Psoas muscle (tissue), 8 donors: ENCODE data around the gene MBTPS2. TPM values are rescaled to one million over a fixed set of nuclear protein-coding genes. Genes with fewer than 3 reads are reported as not detected.
"Not testable (repeated sequence)": the region's sequence is repeated elsewhere in the genome, so short reads cannot be mapped to it uniquely, and the experiment has no call there.

Experiments
- ATAC-seq, 4 donors: fragments of 200-7000 bp; cut with Tn5 transposase; one replicate each; pipeline ENCODE4 v1.9.1; 2020; ENCODE audit warnings: moderate library complexity in 3 of 4, mild to moderate bottlenecking in 2 of 4
- DNase-seq, 2 donors: peaks; one replicate each; pipeline ENCODE4 v3.0.0-alpha.2; 2020
- H3K27ac ChIP-seq: fragments of 200-600 bp; one replicate; pipeline ENCODE4 v1.8.0; 2022
- H3K27me3 ChIP-seq, 3 donors: fragments of 200-600 bp in 1 of 3; one replicate each; pipeline versions ENCODE4 v1.6.1 to v1.8.0; 2013 to 2022; ENCODE audit warnings: low read length in 2 of 3, mild to moderate bottlenecking in 2 of 3, moderate library complexity in 1 of 3; ENCODE audit not compliant: insufficient read depth in 3 of 3
- H3K36me3 ChIP-seq, 2 donors: fragments of 200-600 bp in 1 of 2; one replicate each; pipeline versions ENCODE4 v1.6.1 to v1.8.0; 2013 to 2022; ENCODE audit warnings: low read depth in 1 of 2, mild to moderate bottlenecking in 1 of 2, moderate library complexity in 1 of 2; ENCODE audit not compliant: insufficient read depth in 1 of 2
- H3K4me1 ChIP-seq: fragments of 200-600 bp; one replicate; pipeline ENCODE4 v1.8.0; 2022
- H3K4me3 ChIP-seq: fragments of 200-600 bp; one replicate; pipeline ENCODE4 v1.8.0; 2022; ENCODE audit warnings: mild to moderate bottlenecking
- H3K9me3 ChIP-seq: fragments of 200-600 bp; one replicate; pipeline ENCODE4 v1.8.0; 2022
- CTCF ChIP-seq: fragments of 200-600 bp; IDR thresholded peaks from one replicate; pipeline ENCODE4 v1.8.0; 2022; ENCODE audit warnings: antibody characterized with exemption
- WGBS, 3 donors: extraction: QIAGEN DNeasy Blood & Tissue Kit; methylation state at CpG; one replicate each; pipeline versions ENCODE4 v1.1.6 to v1.1.7; 2013; 5-methylcytosine and 5-hydroxymethylcytosine counted together
- intact Hi-C, 2 donors: fragments of 100-400 bp; cut with DNase I; formaldehyde crosslinking; loops; one replicate each; pipeline versions ENCODE4 v1.11.0 to v1.14.2; 2022
- polyA plus RNA-seq, 3 donors: library from polyadenylated mRNA; stranded (reverse); fragments of 200-250 nt; gene quantifications; one replicate each; pipeline ENCODE4 v1.2.3, GENCODE V29; 2013
- total RNA-seq, 4 donors: library from RNA; stranded (reverse); fragmentation: NEBNext Ultra II Directional in 2 of 4; extraction: Animal tissue kit (Norgen Biotek cat#: 25700) in 2 of 4; gene quantifications; one replicate each; pipeline versions ENCODE4 v1.2.1 to v1.2.4, GENCODE V29; 2021 to 2023
- donor health status: healthy with polysubstance abuse.
- donor health status: DM: no; HTN: no; CAD: no; lungs with moderate emphysema.
- donor health status: Bipolar disorder and iron deficiency.
- donor health status: healthy.
- donor health status: DM: yes; HTN: yes; CAD: no.
- donor health status: DM: no; HTN: no; CAD: no.
- donor health status: DM: no; HTN: no; CAD: no.
- donor health status: DM: yes; HTN: yes; CAD: no.

Gene MBTPS2
- total and polyA plus RNA-seq, 7 donors = 3.0 to 14.6 (median 12.0) TPM

DNA sequence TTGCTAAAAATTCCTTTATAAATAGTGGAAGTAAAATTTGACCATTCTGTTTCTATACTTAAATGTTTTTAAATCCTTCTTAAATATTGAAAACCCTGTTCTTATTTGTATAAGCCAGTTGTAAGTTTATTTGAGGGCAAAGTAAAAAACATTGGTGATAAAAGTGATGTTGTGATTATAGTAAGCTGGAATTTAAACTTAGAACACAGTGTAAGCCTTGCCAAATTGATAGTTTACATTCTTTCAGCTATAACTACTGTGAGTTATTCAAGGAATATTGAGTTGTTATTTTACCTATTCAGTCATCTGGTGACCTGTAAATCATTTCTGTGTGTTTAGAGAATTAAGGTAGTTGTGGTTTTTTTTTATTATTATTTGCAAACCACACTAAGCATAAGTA, 26.0 kb downstream of the MBTPS2 start:
- intact Hi-C loops = no loop called here
- Histone ChIP-seq H3K9me3 (no peaks in the 10 kb centered on the region), H3K27me3 (no peaks in the 10 kb centered on the region), H3K4me1 (no peaks in the 10 kb centered on the region), H3K36me3 (no peaks in the 10 kb centered on the region), H3K27ac (no peak overlapping the region), H3K4me3 (no peak overlapping the region)
- no peak for DNase-seq
- ATAC-seq = no peak
- TF ChIP-seq CTCF = no peak

- ATAC-seq = peak in 3 of 4 donors; percentile 61 to 64 (median 63)
- H3K27ac ChIP-seq = peak overlapping the region; percentile 14
Measured at GRCh38 chrX:21870494-21870893, 31.1 kb downstream of the MBTPS2 start.

GRCh38 chrX:21873063-21873775, 33.8 kb downstream of the MBTPS2 start:
- Histone ChIP-seq H3K4me1 (no peaks in the 10 kb centered on the region), H3K4me3 (no peak overlapping the region), H3K27me3 (no peaks in the 10 kb centered on the region), H3K9me3 (no peaks in the 10 kb centered on the region), H3K36me3 (peaks cover 0 to 1% of the 10 kb centered on the region in 2 donors), H3K27ac (no peak overlapping the region)
- intact Hi-C loops = no loop called here
- ATAC-seq (no peak), DNase-seq (no peak)
- WGBS, 3 donors = 56 to 76% (median 63%) methylated on average over 4 of the region's 4 CpGs
- TF ChIP-seq CTCF = no peak

More at GRCh38 chrX:21870494-21870893, 31.1 kb downstream of the MBTPS2 start:
- TF ChIP-seq CTCF = no peak
- Histone ChIP-seq H3K9me3 (no peaks in the 10 kb centered on the region), H3K4me1 (no peaks in the 10 kb centered on the region), H3K36me3 (no peaks in the 10 kb centered on the region), H3K27me3 (no peaks in the 10 kb centered on the region), H3K4me3 (no peak overlapping the region)
- 10 to 51% (median 18%) methylated on average over 1 of the region's 1 CpG for WGBS, 3 donors
- no peak for DNase-seq
- intact Hi-C loops = no loop called here

GRCh38 chrX:21874182-21874581, 34.8 kb downstream of the MBTPS2 start:
- ATAC-seq, H3K27me3 ChIP-seq, H3K4me3 ChIP-seq, intact Hi-C loops, H3K27ac ChIP-seq, H3K9me3 ChIP-seq, H3K36me3 ChIP-seq, H3K4me1 ChIP-seq, DNase-seq: not testable (repeated sequence)
- WGBS, 3 donors = 64 to 82% (median 68%) methylated on average over 3 of the region's 3 CpGs

GRCh38 chrX:21875013-21875412, 35.6 kb downstream of the MBTPS2 start:
- no peak overlapping the region for H3K4me3 ChIP-seq
- 39 to 67% (median 48%) methylated on average over 1 of the region's 1 CpG for WGBS, 3 donors
- H3K27ac ChIP-seq = no peak overlapping the region
- TF ChIP-seq CTCF = no peak
- H3K36me3 ChIP-seq = peaks cover 0 to 8% of the 10 kb centered on the region in 2 donors
- H3K9me3 ChIP-seq = no peaks in the 10 kb centered on the region
- H3K4me1 ChIP-seq = no peaks in the 10 kb centered on the region
- intact Hi-C loops = no loop called here
- no peak for ATAC-seq
- no peak for DNase-seq
- no peaks in the 10 kb centered on the region for H3K27me3 ChIP-seq
